HG02610 (cell line): ENCODE data around the gene PLXDC1.
"Not testable (repeated sequence)": the region's sequence is repeated elsewhere in the genome, so short reads cannot be mapped to it uniquely, and the experiment has no call there.

Source experiments
- ATAC-seq: cut with Tn5 transposase; IDR thresholded peaks from one replicate; pipeline ENCODE4 v1.9.1; 2021; ENCODE audit warnings: mild to moderate bottlenecking, moderate library complexity; ENCODE audit not compliant: unreplicated experiment

PLXDC1 gene

DNA sequence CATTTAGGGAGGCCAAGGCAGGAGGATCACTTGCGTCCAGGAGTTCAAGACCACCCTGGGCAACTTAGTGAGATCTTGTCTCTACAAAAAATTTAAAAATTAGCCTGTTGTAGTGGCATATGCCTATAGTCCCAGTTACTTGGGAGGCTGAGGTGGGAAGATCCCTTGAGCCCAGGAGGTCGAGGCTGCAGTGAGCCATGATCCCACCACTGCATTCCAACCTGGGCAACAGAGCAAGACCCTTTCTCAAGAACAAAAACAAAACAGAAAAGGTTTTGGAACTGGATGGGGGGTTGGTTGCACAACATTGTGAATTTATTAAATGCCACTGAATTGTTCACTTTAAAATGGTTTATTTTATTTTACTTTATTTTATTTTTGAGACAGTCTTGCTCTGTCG, 21.2 kb downstream of the PLXDC1 start:
- ATAC-seq, result no peak

DNA sequence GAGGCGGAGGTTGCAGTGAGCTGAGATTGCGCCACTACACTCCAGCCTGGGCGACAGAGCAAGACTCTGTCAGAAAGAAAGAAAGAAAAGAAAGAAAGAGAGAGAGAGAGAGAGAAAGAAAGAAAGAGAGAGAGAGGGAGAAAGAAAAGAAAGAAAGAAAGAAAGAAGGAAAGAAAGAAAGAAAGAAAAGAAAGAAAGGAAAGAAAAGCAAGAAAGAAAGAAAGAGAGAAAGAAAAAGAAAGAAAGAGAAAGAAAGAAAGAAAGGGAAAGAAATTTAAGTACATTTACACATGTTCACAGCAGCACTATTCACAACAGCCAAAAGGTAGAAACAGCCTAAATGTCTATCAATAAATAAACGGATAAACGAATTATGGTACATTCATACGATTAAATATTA, 21.9 kb downstream of the PLXDC1 start:
- ATAC-seq, result not testable (repeated sequence)

DNA sequence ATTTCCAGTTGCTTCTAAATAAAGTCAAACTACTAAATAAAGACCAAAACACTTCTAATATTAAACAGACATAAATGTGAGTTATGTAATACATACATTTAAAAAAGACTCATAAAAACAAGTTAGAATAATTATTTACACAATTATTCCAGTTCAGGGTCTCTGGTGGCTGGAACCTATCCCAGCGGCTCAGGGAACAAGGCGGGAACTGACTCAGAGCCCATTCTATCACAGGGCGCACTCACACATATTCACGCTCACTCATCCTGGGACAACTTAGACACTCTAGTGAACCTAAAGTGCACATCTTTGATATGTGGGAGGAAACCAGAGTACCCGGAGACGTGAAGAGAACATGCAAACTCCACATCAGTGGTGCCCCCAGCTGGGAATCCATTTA, 25.0 kb downstream of the PLXDC1 start:
- no peak for ATAC-seq

DNA sequence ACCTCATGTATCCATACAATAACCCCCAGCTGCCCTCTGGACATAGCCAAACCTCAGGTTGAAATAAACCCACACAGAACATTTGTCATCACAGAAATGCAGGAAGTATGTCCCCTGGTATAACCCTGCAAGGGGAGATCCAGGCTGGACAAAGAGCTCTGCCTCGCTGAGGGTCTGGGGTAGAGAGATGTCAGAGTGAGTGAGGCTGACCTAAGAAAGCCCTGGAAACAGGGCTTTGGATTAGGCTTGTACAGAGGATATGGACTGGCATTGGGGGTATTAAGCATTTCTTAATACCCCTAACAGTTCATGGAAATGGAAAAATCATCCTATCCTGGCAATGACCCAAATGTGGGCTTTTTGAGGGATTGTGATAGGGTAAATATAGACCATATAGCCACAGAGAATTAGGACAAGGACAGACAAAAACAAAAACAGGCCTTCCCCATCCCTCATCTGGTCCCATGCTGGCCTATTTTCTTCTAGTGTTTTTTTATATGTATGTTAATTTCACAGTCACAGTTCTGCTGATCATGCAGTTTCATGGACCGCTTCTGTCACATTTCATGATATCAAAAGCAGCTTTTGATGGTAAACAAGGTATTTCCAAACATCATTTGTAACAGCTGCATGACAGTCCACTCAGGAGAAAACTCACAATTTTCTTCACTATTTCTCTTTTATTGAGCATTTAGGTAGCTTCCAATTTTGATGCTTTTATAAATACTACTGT, 26.1 kb downstream of the PLXDC1 start:
- ATAC-seq, result no peak

DNA sequence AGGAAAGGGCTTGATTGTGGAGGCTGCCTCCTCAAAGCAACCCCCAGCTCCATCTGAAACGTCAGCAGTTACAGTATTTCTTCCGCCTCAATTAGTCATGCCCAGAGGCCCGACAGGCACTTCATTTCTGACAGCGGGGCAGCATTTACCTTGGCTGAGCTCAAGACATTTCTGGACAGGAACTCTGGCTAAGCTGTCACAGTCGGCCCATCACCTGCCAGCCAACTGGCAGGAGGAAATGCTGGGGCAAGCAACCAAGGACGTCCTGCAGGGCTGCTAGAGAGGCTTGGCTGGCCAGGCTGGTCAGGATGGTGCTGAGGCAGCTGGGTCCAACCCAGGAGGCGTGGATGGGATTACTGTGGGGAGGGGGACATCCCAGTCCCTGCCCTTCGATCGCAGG, 27.8 kb downstream of the PLXDC1 start:
- no peak for ATAC-seq

DNA sequence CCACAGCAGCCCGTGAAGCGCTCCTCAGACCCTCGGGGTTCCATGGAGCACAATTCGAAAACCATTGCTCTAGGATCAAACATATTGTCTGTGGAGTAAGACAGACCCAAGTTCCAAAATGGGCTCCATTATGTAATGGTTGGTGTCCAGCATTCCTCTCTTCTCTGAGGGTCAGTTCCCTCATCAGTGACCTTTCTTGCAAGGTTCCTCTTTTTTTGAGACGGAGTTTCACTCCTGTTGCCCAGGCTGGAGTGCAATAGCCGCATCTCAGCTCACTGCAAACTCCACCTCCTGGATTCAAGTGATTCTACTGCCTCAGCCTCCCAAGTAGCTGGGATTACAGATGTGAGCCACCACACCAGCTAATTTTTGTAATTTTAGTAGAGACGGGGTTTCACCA, 28.4 kb downstream of the PLXDC1 start:
- ATAC-seq, result no peak

DNA sequence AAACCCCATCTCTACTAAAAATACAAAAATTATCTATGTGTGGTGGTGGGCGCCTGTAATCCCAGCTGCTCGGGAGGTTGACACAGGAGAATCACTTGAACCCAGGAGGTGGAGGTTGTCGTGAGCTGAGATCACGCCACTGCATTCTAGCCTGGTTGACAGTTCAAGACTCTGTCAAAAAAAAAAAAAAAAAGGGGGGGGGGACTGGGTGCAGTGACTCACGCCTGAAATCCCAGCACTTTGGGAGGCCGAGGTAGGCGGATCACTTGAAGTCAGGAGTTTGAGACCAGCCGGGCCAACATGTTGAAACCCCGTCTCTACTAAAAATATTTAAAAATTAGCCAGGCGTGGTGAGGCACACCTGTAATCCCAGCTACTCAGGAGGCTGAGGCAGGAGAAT, 29.5 kb downstream of the PLXDC1 start:
- ATAC-seq, result not testable (repeated sequence)

DNA sequence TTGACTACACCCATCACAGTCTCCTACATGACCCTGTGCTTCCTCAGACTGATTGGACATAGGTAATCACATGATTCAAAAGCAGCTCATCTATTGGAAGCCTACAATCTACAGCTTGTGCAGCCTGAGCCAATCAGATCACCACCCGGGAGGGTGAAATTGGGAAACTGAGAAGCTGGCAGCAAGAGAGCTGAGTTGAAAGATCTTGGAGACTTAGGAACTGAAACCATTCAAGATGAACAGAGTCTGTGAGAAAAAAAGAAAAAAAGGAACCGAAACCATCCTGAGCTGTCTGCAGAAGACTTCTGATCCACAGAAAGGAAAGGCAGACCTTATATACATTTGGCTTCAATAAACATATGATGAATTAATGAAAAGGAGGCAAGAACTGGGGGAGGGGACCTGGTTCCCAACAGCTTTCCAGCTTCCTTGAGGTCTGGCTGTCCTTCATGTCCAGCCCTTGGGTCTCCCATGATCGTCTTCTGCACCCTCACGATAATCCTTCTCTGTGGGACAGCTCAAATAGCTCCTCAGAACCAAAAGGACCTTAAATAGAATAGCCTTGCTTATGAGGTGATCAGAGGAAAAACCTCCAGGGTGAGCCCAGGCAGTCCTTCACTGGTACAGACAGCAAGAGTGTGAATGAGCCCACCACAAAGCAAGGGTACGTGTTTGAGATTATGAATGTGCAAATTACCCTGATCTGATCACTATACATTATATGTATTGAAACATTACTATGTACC, 32.6 kb downstream of the PLXDC1 start:
- ATAC-seq, result peak; percentile 65

DNA sequence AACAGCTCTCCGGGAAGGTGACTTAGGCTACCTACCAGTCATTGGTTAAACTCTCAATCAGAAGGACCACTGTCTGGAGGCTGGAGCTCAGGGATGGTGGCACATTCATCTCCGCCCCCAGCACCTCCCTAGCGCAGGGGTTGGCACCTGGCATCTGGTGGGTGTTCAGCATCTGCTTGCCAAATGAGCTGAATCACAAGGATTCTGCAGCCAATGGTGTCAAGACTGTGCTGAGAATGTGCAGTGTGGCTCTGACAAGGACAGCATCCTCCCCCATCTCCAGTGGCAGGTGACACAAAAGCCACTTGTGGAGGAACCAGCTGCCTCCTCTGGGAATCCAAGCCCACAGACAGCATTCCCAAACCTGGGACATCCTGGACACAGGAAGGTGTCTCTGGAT, 35.2 kb downstream of the PLXDC1 start:
- no peak for ATAC-seq

DNA sequence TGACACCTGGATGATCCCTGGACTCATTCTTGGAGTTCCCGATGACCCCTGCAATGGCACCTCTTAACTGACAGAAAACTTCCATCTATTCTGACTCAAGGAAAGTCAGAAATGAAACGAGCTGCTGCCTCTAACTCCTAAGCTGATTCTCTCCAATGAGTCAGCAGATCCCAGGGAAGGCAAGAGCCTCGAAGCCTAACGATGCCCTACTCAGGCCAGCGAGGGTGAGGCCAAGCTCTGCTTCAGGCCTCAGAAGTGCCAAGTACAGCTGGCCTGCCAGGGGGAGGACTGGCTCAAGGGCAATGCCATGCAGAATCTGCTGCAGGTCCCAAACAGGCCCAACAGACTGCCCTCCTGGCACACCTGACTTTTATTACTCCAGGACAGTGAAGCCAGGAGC, 36.3 kb downstream of the PLXDC1 start:
- no peak for ATAC-seq

DNA sequence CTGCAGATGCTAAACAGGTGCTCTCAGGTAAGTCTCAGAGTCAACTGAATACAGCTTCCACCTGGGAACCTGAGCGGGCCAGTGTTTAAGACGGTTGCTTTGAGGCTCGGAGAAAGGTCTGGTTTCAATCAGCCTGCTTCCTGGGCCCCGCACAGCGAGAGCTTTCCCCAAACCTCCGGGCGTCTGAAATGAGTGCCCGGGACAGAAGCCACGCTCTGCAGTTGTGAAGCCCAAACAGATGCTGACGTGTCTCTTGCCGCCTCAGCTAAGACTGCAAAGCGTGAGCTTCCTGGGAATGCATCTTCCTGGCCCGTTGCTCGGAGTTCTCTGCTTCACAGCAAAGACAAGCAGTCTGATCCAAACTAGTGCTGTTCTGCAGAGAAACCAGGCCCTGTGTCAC, 36.7 kb downstream of the PLXDC1 start:
- ATAC-seq, result no peak

DNA sequence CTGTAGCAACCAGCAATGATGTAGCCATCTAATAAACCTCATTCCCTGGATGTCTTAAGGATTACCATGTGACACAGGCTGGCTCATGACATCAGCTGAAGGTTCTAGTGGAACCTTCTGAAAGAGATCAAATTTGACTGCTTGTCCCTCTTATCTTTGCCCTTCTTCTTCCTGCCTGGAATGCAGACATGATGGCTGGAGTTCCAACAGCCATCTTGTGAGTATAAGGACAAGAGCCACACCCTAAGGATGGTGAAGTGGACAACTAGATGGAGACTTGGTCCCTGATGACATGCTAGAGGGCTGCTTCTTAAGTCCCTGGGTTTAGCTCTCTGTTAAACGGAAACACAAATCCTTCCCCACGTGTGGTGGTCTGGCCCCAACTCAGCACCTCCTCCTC, 37.6 kb downstream of the PLXDC1 start:
- ATAC-seq, result no peak

DNA sequence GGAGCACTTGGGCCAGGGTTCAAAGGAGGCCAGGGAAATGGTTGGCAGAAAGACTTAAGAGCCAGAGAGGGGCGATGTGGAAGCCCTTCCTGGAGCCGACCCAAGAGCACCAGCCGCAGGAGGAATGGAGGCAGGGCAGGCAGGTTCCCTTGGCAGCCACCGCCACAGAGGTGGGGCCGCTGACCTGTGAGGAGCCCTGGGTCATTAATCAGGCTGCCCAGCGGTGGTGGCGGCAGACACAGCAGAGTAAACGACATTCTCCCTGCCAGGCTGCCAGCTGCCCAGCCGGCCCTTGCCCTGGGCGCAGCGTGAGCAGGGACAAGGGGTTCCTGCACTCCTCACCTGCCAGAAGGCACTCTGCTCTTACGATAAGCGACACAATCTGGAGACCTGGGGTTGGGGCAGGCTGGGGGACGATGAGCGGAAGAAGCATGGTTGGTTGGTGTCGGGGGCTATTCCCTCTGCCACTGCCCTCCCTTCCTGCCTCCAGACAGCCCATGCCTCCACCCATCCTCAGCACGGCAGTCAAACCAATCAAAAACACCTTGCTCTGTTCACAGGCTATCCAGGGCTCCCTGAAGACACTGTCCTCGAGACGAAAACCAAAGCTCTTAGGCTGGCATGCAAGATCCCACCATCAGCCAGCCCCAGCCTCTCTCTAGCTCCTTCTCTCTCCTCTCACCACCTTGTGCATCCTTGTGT, 40.9 kb downstream of the PLXDC1 start:
- ATAC-seq, result no peak

DNA sequence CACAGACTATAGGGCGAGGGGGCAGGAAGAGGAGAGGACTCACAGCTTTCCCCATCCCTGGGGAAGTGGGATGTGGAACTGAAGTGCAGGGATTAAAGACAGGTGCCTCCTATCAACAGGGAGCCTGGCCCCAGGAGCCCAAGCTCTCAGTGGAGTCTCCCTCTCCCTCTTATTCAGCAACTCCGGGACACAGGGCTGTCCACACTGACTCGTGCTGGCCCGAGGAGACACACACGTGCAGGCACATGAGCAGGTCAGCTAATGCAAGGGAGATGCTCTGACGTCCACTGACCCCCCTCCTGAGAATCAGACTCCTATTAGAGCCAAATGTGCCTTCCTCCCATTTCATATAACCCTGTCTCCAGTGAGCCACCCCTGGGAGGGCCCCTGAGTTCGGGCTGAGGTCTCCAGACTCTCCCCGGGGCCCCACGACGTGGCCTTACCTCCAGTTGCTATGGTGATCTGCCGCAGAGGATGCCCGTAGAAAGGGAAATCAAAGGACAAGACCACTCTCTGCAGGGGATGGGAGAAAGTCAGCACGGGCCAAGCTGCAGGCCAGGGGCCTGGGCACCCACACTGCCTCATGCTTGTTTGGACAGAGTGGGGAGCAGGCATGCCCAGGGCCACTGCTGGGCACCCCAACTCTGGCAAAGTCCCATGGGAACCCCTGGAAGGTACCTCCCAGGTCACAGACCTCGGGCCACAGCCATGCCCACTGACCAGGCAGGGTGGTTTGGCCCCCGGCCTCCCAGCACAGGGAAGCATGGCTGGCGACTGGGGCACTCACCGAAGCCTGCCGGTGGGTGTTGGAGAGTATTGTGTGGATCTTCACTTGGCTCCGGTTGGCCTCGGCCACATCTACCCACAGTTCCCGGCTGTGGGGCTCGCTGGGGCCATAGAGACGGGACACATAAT, 42.7 kb downstream of the PLXDC1 start:
- no peak for ATAC-seq

DNA sequence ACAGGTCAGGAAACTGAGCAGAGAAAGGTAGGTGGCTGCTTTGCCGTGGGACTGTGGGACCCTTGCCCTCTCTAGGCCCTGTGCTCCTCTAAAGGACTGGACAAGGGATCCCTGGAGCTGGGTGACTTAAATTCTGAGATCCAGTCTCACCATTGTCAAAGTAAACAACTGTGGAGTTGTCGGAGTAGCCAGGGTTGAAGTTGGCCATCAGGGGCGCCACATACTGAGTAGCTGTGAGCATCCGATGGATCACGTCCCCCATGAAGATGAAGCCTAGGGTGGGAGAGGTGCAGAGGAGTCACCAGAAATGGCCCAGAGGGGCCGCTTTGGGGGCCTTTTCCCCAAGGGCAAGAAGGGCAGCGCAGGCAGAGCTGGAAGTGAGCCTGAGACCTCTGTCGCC, 43.5 kb downstream of the PLXDC1 start:
- ATAC-seq, result no peak

DNA sequence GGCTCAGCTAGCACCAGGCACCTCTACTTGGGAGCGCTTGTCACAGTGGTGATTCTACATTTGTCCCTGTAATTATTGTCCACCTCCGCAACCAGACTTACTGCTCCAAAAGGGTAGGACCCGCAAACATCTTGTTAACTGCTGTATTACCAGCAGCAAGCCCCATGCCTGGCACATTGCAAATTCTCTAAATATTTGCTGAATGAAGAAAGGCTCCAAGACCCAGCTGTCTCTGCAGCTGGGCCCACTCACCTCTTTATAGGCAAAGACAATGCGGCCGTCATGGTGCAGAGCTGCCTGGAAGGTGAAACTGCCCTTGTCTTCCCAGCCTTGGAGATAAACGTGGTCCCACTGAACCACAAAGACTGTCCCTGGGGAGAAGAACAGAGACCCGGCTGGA, 44.3 kb downstream of the PLXDC1 start:
- ATAC-seq, result no peak

DNA sequence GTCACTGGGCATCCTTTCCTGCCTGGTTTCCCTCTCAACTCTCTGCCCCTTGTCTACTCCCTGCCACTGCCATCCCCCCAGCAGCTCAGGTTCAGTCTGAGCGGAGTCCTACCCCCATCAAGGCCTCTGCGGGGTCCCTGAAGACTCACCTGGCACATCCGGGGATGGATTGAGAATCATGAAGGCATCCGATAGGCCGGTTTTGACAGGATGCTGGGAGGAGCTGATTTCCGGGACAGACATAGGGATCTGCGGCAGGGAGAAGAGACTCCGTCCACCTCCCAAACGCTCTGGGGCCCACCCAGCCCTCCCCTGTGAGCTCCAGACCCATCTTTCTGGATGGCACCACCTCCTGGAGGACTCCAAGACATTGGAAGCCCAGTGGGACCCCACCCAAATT, 45.7 kb downstream of the PLXDC1 start:
- no peak for ATAC-seq

DNA sequence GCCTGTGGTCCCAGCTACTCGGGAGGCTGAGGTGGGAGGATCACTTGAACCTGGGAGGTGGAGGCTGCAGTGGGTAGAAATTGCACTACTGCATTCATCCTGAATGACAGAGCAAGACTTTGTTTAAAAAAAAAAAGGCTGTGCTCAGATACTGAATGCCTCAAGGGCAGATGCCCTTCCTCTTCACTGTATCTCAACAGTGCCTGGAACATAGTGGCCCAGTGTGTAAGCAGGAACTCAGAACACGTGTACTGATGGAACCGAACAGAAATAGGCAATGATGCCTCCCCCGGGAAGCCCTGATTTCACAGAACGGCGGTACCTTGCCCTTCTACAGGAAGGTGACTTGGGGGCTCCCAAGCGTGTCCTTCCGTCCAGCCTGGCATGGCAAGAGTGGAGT, 46.8 kb downstream of the PLXDC1 start:
- ATAC-seq, result no peak

DNA sequence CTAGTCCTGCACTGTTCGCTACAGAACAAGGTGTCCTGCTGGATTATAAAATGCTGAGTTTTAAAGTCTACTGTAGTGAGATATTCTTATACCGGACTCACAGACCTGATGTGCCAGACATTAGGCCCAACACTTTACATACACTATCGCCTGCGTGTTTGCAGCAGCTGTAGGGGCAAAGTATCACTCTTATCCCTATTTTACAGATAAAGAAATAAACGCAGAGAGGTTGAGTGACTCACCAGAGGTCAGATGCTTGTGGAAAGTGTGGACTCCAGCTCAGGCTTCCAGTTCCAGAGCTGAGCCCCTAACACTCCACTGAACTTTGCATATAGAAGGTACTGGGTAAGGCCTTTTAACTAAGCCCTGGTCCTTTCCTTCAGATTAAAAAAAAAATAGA, 47.4 kb downstream of the PLXDC1 start:
- no peak for ATAC-seq

DNA sequence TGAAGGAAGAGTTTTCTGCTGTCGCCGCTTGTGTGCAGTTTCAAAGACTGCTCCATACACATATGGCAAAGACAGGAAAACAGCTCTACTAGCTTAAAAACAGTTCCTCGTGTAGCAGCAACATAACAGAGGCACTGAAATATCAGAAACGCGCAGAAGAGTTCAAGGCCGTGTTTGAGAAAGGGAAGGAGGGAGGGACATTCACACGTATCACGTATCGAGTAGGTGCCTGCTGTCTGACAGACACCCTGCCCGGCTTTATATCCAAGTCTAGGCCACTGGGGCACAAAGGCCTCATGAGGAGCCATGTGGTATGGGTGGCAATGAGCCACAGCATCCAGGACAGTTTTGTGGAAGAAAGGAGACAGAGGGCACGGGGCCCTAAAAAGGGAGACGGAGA, 50.3 kb downstream of the PLXDC1 start:
- no peak for ATAC-seq

DNA sequence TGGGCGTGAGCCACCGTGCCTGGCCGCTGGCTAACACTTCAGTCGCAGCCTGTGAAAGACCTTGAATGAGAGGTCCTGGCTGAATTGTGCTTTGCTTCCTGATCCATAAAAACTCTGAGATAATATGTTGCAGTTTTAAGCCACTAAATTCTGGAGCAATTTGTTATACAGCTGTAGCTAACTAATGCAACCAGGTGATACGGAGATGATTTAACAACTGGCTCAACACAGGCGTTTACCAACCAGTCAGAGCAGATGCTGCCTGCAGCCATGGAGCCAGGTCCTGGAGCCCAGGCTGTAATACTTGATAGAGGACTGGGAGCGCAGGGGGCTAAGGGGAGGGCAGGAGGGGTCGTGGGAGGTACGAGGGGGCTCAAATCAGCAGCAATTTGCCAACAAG, 50.9 kb downstream of the PLXDC1 start:
- ATAC-seq, result no peak
